Keratinocyte (primary cell): Measurements from ENCODE around the gene PRKCA. TPM values are rescaled to one million over a fixed set of nuclear protein-coding genes. Genes with fewer than 3 reads are reported as not detected.

Experiments used
- DNase-seq: peaks from one replicate; pipeline ENCODE4 v3.0.0-alpha.2; 2011; ENCODE audit warnings: low read depth, missing footprints, low spot score
- FAIRE-seq: peaks from 2 replicates; lab custom pipeline; 2011; peaks lifted over from hg19 to GRCh38; lab: Jason Lieb, UNC
- H2AFZ ChIP-seq: 2 replicates; pipeline ENCODE4 v1.6.0; 2012; ENCODE audit warnings: low read length, control low read depth, inconsistent platforms; ENCODE audit not compliant: control insufficient read depth
- H3K27ac ChIP-seq: 2 replicates; pipeline ENCODE4 v1.5.1; 2011; ENCODE audit warnings: low read length; ENCODE audit not compliant: control insufficient read depth, insufficient read depth
- H3K27me3 ChIP-seq: 3 replicates; pipeline ENCODE4 v1.6.0; 2011; ENCODE audit warnings: low read length; ENCODE audit not compliant: control insufficient read depth, insufficient read depth; ENCODE audit errors: extremely low read depth
- H3K36me3 ChIP-seq, 2 experiments: 2 replicates in 1 of 2; 3 replicates in 1 of 2; pipeline ENCODE4 v1.5.1; 2011; ENCODE audit warnings: low read length in 2 of 2, mild to moderate bottlenecking in 1 of 2; ENCODE audit not compliant: control insufficient read depth in 2 of 2, insufficient read depth in 2 of 2; ENCODE audit errors: extremely low read depth in 1 of 2
- H3K4me1 ChIP-seq: 3 replicates; pipeline ENCODE4 v1.5.1; 2011; ENCODE audit warnings: low read length; ENCODE audit not compliant: control insufficient read depth, insufficient read depth; ENCODE audit errors: extremely low read depth
- H3K4me2 ChIP-seq: 3 replicates; pipeline ENCODE4 v1.6.0; 2011; ENCODE audit warnings: low read depth, low read length; ENCODE audit not compliant: control insufficient read depth, insufficient read depth; ENCODE audit errors: extremely low read depth
- H3K4me3 ChIP-seq, 3 experiments: fragments of 200-600 bp in 1 of 3; sonication (generic) in 1 of 3; 2 replicates in 2 of 3; 3 replicates in 1 of 3; pipeline ENCODE4 v1.5.1; 2011 to 2016; ENCODE audit warnings: low read length in 3 of 3, mild to moderate bottlenecking in 3 of 3, control low read depth in 2 of 3, inconsistent platforms in 1 of 3, low read depth in 1 of 3, mixed read lengths in 1 of 3, mixed run types in 1 of 3, moderate library complexity in 1 of 3; ENCODE audit not compliant: control insufficient read depth in 2 of 3, insufficient read depth in 2 of 3; ENCODE audit errors: extremely low read depth in 1 of 3
- H3K79me2 ChIP-seq: 2 replicates; pipeline ENCODE4 v1.6.0; 2012; ENCODE audit warnings: low read length; ENCODE audit not compliant: control insufficient read depth, insufficient read depth
- H3K9ac ChIP-seq: 3 replicates; pipeline ENCODE4 v1.6.0; 2011; ENCODE audit warnings: low read length; ENCODE audit not compliant: control insufficient read depth, insufficient read depth; ENCODE audit errors: extremely low read depth
- H3K9me1 ChIP-seq: 3 replicates; pipeline ENCODE4 v1.6.0; 2011; ENCODE audit warnings: low read length; ENCODE audit not compliant: control insufficient read depth, insufficient read depth; ENCODE audit errors: extremely low read depth
- H3K9me3 ChIP-seq: 2 replicates; pipeline ENCODE4 v1.5.1; 2012; ENCODE audit warnings: low read depth, low read length; ENCODE audit not compliant: control insufficient read depth
- H4K20me1 ChIP-seq: 3 replicates; pipeline ENCODE4 v1.6.0; 2011; ENCODE audit warnings: low read length; ENCODE audit not compliant: control insufficient read depth, insufficient read depth; ENCODE audit errors: extremely low read depth
- CTCF ChIP-seq, 3 experiments: IDR thresholded peaks in 1 of 3; conservative IDR thresholded peaks in 1 of 3; optimal IDR thresholded peaks in 1 of 3; 2 replicates in 2 of 3; 3 replicates in 1 of 3; pipeline versions ENCODE3 to v1.5.1; 2011; ENCODE audit warnings: low read length in 3 of 3, mild to moderate bottlenecking in 3 of 3, moderate library complexity in 2 of 3, control low read depth in 1 of 3, inconsistent platforms in 1 of 3; ENCODE audit not compliant: insufficient read depth in 2 of 3; ENCODE audit errors: extremely low read depth in 1 of 3
- EZH2 ChIP-seq: IDR thresholded peaks from one replicate; pipeline ENCODE4 v1.6.1; 2012; ENCODE audit warnings: inconsistent platforms, mild to moderate bottlenecking, low read length, moderate library complexity
- dilution Hi-C: fragments of 300-500 bp; cut with MboI; formaldehyde crosslinking; loops from one replicate; pipeline ENCODE4 v1.7.0; 2020; ENCODE audit warnings: low sequenced_read_pairs; ENCODE audit not compliant: extremely low pct_ligation_motif_present
- polyA plus RNA-seq, 5 experiments: library from polyadenylated mRNA; depleted of rRNA in 3 of 5; stranded (reverse) in 3 of 5; stranded (forward) in 1 of 5; unstranded in 1 of 5; fragments of >200 nt; gene quantifications; 1 replicate in 1 of 5; 2 replicates in 3 of 5; 3 replicates in 1 of 5; pipeline versions ENCODE4 v1.2.1 to v1.2.3, GENCODE V29; 2011 to 2012; ENCODE audit warnings: missing spikeins in 2 of 5, low read depth in 1 of 5, low replicate concordance in 1 of 5

Gene PRKCA
- polyA plus RNA-seq, 1 donor (not counting 4 experiments of a cell fraction or from before 2014, with no cell fraction given) = 3.6 TPM

- Histone ChIP-seq H4K20me1 (no peaks in the 10 kb centered on the region), H3K9me1 (no peaks in the 10 kb centered on the region), H3K4me2 (no peak overlapping the region), H3K4me3 (no peak overlapping the region), H3K79me2 (no peaks in the 10 kb centered on the region), H3K27me3 (no peaks in the 10 kb centered on the region), H3K27ac (no peak overlapping the region), H3K9me3 (no peaks in the 10 kb centered on the region), H3K9ac (no peak overlapping the region), H3K4me1 (no peaks in the 10 kb centered on the region), H3K36me3 (no peaks in the 10 kb centered on the region), H2AFZ (no peak overlapping the region)
- TF ChIP-seq CTCF (optimal IDR thresholded peaks at IDR 0.05 in 1 of 3, IDR thresholded peaks at IDR 0.05 in 1 of 3, conservative IDR thresholded peaks at IDR 0.05 in 1 of 3; ENCODE audit: extremely low read depth in 1 of 3, insufficient read depth in 2 of 3, low read length in 3 of 3) = no peak
- TF ChIP-seq EZH2 = no peak
- FAIRE-seq (no peak), DNase-seq (no peak)
- dilution Hi-C loops = no loop called here
Observed at GRCh38 chr17:66379544-66379943, 77.1 kb downstream of the PRKCA start.

- Histone ChIP-seq H3K9me3 (no peaks in the 10 kb centered on the region), H3K36me3 (no peaks in the 10 kb centered on the region), H3K9ac (no peak overlapping the region), H4K20me1 (no peaks in the 10 kb centered on the region), H3K4me3 (no peak overlapping the region), H3K9me1 (no peaks in the 10 kb centered on the region), H3K4me2 (no peak overlapping the region), H3K4me1 (no peaks in the 10 kb centered on the region), H3K27me3 (no peaks in the 10 kb centered on the region), H3K79me2 (no peaks in the 10 kb centered on the region), H2AFZ (no peak overlapping the region), H3K27ac (no peak overlapping the region)
- TF ChIP-seq EZH2 (no peak), CTCF (optimal IDR thresholded peaks at IDR 0.05 in 1 of 3, IDR thresholded peaks at IDR 0.05 in 1 of 3, conservative IDR thresholded peaks at IDR 0.05 in 1 of 3; ENCODE audit: extremely low read depth in 1 of 3, insufficient read depth in 2 of 3, low read length in 3 of 3) (no peak)
- FAIRE-seq (no peak), DNase-seq (no peak)
- dilution Hi-C loops = no loop called here
Observed at GRCh38 chr17:66379996-66380395, 77.6 kb downstream of the PRKCA start.
